WI38 (cell line): Measurements from ENCODE around the gene MAN2B1.

Experiments
- H3K4me3 ChIP-seq: 2 replicates; pipeline ENCODE4 v1.5.1; 2011; ENCODE audit warnings: low read depth, mild to moderate bottlenecking, control low read depth, low read length
- TF ChIP-seq, protein P1 (sequence below): IDR thresholded peaks from 2 replicates; pipeline ENCODE4 v1.5.1; 2012; ENCODE audit warnings: low read depth, mild to moderate bottlenecking, control low read depth, low read length

The MAN2B1 gene

DNA sequence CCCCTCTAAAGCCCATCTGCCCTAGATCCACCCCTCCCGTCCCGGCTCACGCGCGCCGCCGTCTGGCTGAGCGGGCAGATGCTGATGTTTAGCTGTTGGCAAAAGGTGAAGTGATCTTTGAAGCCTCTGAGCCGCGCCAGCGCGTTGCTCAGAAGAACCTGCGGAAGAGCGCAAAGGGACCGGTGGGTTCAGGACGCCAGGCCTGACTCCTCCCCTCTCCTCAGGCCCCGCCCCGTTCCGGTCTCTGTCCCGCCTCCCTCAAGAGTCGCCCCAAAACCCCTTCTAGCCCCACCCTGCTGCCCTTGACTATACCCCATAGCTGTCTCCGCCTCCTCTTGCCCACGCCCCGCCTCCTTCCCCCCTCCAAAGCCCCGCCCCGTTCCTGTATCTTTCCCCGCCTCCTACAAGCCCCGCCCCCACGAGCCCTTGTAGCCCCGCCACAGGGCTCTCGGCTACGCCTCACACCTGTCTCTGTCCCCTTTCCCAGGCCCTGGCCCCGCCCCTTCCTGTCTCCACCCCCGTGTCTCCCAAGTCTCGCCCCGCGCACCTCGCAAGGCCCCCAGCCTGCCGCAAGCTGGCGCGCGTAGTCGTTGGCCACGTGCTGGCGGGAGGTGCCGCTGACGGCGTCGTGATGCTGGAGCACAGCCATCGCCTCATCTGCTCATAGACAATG lies 9.5 kb downstream of the MAN2B1 start:
- H3K4me3 ChIP-seq, result no peak overlapping the region

DNA sequence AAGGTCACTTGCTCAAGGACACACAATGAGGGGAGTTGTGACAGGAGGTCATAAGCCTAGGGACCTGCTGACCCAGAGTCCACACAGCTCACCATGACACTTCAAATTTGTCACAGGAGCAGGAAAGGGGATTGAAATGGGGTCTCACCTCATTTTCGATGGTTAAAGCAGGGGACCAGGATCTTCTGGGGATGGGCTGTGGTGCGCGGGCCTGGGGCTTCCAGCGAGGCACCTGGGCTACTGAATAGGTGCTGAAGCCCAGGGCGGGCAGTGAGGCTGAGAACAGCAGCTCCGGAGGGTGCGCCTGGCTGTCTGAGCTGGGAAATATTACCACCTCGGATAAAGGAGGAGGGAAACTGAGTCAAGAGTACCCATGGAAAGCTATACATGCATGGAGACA lies 11.0 kb downstream of the MAN2B1 start:
- no peak overlapping the region for H3K4me3 ChIP-seq
- TF ChIP-seq, protein P1, sequence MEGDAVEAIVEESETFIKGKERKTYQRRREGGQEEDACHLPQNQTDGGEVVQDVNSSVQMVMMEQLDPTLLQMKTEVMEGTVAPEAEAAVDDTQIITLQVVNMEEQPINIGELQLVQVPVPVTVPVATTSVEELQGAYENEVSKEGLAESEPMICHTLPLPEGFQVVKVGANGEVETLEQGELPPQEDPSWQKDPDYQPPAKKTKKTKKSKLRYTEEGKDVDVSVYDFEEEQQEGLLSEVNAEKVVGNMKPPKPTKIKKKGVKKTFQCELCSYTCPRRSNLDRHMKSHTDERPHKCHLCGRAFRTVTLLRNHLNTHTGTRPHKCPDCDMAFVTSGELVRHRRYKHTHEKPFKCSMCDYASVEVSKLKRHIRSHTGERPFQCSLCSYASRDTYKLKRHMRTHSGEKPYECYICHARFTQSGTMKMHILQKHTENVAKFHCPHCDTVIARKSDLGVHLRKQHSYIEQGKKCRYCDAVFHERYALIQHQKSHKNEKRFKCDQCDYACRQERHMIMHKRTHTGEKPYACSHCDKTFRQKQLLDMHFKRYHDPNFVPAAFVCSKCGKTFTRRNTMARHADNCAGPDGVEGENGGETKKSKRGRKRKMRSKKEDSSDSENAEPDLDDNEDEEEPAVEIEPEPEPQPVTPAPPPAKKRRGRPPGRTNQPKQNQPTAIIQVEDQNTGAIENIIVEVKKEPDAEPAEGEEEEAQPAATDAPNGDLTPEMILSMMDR, result no peak

More for the DNA sequence above, 9.5 kb downstream of the MAN2B1 start:
- TF ChIP-seq, protein P1, result no peak

DNA sequence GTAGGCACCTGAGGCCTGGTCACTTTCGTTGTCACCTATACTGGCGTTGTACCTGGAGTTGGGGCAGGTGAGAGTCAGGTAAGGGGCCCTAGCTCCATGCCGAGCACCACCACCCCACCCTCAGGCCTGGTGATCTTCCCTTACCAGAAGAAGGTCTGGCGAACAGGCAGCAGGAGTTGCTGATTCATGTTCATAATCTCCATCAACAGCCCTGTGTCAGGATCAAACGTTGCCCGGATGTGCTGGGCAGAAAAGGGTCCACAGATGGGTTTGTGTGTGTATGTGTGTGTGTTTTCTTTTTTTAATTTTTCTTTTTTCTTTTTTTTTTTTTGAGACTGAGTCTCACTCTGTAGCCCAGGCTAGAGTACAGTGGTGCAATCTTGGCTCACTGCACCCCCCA lies 14.3 kb downstream of the MAN2B1 start:
- TF ChIP-seq, protein P1, result no peak
- no peak overlapping the region for H3K4me3 ChIP-seq

DNA sequence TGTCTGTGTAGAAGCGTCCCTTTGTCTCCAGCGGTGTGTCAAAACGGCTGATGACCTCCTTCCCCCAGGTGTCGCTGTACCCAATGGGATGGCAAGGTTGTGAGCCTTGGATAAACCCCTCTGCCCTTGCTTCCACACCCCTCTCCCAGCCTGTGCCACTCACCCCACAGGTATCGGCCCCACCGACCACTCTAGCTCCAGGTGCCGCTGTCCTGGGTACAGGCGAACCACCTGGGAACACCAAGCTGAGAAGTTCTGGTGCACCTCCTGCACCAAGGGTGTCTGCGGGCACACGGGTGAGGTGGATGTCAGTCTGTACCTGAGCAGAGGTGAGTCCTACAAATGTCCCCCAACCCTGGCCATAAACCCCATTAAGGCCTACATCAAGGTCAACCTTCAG lies 16.6 kb downstream of the MAN2B1 start:
- TF ChIP-seq, protein P1, result no peak
- no peak overlapping the region for H3K4me3 ChIP-seq

DNA sequence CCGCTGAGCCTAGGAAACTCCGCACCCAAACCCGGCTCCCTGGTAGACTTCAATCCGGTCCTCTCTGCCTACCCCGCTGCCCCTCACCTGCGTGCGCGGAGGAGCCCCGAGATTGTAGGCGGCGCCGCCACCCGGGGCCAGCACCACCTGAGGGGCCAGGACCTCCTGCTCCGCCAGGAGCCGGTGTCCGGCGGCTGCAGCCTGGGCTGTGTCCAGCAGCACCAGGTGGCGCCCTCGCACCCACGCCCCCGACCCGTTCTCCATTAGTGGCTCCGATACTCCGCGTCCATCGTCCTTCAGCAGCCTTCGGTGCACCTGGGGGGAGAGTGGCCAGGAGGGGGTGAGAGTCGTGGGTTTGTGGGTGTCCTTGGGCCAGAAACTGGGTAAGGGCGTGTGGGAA lies 18.5 kb downstream of the MAN2B1 start:
- TF ChIP-seq, protein P1, result no peak
- H3K4me3 ChIP-seq, result no peak overlapping the region

DNA sequence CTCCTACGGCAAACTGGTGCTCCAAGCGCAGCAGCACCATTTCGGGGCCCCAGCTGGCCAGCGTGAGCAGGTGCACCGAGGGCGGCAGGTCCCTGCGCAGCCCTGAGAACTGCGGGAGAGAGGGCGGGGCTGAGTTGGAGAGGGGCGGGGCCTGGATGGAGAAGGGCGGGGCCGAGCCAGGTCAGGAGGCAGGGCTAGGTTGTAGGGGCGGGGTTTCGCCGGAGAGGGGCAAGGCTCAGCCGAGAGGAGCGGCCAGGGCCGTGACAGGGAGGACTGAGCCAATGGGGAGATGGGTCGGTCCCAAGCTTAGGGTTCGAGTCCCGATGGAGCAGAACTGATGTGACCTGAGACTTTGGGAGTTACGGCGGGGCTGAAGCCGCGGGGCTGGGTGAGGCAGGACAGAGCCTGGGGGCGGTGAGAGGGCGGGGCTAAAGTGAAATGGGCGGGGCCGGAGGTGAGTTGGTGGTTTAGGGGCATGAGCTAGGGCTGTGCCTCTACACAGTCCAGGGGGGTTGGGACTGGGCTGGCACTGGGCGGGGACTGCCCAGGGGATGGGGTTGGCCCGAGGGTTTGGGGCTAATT lies 19.0 kb downstream of the MAN2B1 start:
- TF ChIP-seq, protein P1, result no peak

DNA sequence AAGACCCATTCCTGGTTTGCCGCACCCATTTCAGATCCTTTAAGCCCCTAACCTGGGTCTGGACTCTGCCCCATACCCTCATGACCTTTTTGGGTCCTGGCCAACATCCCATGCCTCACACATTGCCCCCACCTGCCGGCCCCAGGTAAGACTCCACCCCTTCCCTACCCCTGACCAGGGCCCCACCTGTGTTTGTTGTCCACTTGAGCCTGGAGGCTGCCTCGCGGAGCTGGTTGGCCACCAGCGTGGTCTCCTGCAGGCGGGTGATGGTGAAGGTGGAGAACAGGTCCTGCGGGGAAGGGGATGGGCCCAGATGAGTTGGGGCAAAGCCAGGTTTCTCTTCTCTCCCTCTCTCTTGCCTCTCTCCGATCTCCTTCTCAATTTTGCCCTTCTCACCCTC lies 19.5 kb downstream of the MAN2B1 start:
- TF ChIP-seq, protein P1, result no peak
- no peak overlapping the region for H3K4me3 ChIP-seq

More for the DNA sequence above, 19.0 kb downstream of the MAN2B1 start:
- H3K4me3 ChIP-seq, result no peak overlapping the region
